ENCODE data around the gene GPATCH1. TPM values are rescaled to one million over a fixed set of nuclear protein-coding genes. Genes with fewer than 3 reads are reported as not detected.

GPATCH1 gene
- total and polyA plus RNA-seq, 9 of the 15 experiments (the other 6 are each of a cell fraction or from before 2014, with no cell fraction given): 3.7 to 9.7 (median 7.7) TPM

DNA sequence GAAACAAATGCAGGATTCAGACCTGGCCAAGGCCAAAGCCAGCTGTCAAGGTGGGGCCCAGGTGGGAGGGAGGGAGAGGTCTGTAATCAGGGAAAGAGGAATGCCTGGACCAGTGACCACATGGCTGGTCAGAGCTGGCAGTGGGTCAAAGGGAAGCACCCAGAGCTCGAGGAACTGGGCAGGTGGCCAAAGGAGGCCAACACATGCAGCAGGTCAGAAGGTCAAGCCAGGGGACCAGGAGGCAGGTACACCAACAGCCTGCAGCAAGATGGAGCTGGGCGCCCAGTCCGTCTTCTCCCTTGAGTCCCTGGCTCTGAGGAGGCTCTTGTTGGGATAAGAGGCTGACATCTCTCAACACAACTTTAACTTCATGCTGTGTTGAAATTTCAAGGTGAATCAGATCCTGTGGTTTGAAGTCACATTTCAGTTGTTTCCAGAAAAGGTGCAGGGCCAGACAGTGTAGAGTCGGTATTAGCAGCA, 17.1 kb downstream of the GPATCH1 start (continued):
- TF ChIP-seq, protein P1, sequence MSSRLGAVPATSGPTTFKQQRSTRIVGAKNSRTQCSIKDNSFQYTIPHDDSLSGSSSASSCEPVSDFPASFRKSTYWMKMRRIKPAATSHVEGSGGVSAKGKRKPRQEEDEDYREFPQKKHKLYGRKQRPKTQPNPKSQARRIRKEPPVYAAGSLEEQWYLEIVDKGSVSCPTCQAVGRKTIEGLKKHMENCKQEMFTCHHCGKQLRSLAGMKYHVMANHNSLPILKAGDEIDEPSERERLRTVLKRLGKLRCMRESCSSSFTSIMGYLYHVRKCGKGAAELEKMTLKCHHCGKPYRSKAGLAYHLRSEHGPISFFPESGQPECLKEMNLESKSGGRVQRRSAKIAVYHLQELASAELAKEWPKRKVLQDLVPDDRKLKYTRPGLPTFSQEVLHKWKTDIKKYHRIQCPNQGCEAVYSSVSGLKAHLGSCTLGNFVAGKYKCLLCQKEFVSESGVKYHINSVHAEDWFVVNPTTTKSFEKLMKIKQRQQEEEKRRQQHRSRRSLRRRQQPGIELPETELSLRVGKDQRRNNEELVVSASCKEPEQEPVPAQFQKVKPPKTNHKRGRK (tag; IDR thresholded peaks at IDR 0.05): no peak
- no peak for TF ChIP-seq FIP1L1 (IDR thresholded peaks at IDR 0.05; ENCODE audit: low read depth, low read length, poor library complexity, severe bottlenecking)
- TF ChIP-seq CBFB (CRISPR knock-in tag; IDR thresholded peaks at IDR 0.05): no peak
- no peak for TF ChIP-seq CBX3 (IDR thresholded peaks at IDR 0.05; ENCODE audit: borderline replicate concordance in 1 of 2, low read length in 2 of 2)
- no peak for TF ChIP-seq ZNF232 (CRISPR knock-in tag; IDR thresholded peaks at IDR 0.05)
- TF ChIP-seq HNRNPH1 (optimal IDR thresholded peaks at IDR 0.05; ENCODE audit: low read depth, low read length): no peak
- no peak for TF ChIP-seq ZNF766 (CRISPR knock-in tag; conservative IDR thresholded peaks at IDR 0.05)

GRCh38 chr19:33100894-33101644, 20.1 kb downstream of the GPATCH1 start:
- H3K4me3 ChIP-seq: no peak overlapping the region
- H3K9me3 ChIP-seq (replicated peaks; ENCODE audit: control insufficient read depth, insufficient read depth, low read depth, low read length): no peaks in the 10 kb centered on the region
- FAIRE-seq (peak; percentile 96), ATAC-seq (peak; percentile 99), DNase-seq (ENCODE audit: extremely low read depth in 1 of 4, low spot score in 3 of 4) (peak; percentile 75 to 83 (median 80))
- H3K27ac ChIP-seq (ENCODE audit: extremely low read depth, low read depth, low read length): peak overlapping the region; percentile 5; the same call in 1 of the 3 replicates
- in situ Hi-C loops (cut with MboI): no loop called here
- H3K27me3 ChIP-seq (ENCODE audit: control insufficient read depth in 2 of 2, insufficient read depth in 2 of 2, low read length in 2 of 2): no peaks in the 10 kb centered on the region
- intact Hi-C loops (cut with micrococcal nuclease): no loop called here
- H3K9me1 ChIP-seq (ENCODE audit: control insufficient read depth, insufficient read depth, low read length): no peaks in the 10 kb centered on the region
- BruUV-seq (replicated peaks): no TSS peak
- peaks cover 48% of the 10 kb centered on the region for H3K36me3 ChIP-seq (ENCODE audit: control insufficient read depth, insufficient read depth, low read length)
- H3K9ac ChIP-seq (ENCODE audit: insufficient read depth in 1 of 2, low read depth in 2 of 2, low read length in 2 of 2): no peak overlapping the region
- no peaks in the 10 kb centered on the region for H3K79me2 ChIP-seq (ENCODE audit: control insufficient read depth, insufficient read depth, low read length)
- 18% methylated on average over 10 of the region's 10 CpGs for WGBS (ENCODE audit: insufficient coverage, low coverage, missing lambda C conversion rate)
- H2AFZ ChIP-seq (ENCODE audit: low read depth, low read length): no peak overlapping the region
- ChIA-PET CTCF (ENCODE audit: low intra/inter-chr PET ratio) (no interaction called here), POLR2A (interaction anchor here (0.8 kb wide), 1 partner anchor 68 kb away, joined by 3 read pairs; no protein-coding TSS in a partner anchor)
- H3K4me1 ChIP-seq (replicated peaks in 1 of 2; ENCODE audit: control insufficient read depth in 2 of 2, insufficient read depth in 2 of 2, low read length in 2 of 2): peaks cover 8 to 10% of the 10 kb centered on the region in 2 experiments; a peak in 3 of 5 replicates
- no peak overlapping the region for H3K4me2 ChIP-seq (ENCODE audit: insufficient read depth, low read length)
- H4K20me1 ChIP-seq (replicated peaks; ENCODE audit: control insufficient read depth, insufficient read depth, low read length): peaks cover 4% of the 10 kb centered on the region; the same call in 1 of the 2 replicates
- TF ChIP-seq ZNF384 (IDR thresholded peaks at IDR 0.05; ENCODE audit: low read depth, low read length) (no peak), KDM5B (IDR thresholded peaks at IDR 0.05; ENCODE audit: insufficient replicate concordance, low read depth, low read length) (no peak), E2F5 (CRISPR knock-in tag; IDR thresholded peaks at IDR 0.05) (no peak), ZNF76 (CRISPR knock-in tag; IDR thresholded peaks at IDR 0.05; ENCODE audit: borderline replicate concordance) (no peak)
- TF ChIP-seq, protein P2, sequence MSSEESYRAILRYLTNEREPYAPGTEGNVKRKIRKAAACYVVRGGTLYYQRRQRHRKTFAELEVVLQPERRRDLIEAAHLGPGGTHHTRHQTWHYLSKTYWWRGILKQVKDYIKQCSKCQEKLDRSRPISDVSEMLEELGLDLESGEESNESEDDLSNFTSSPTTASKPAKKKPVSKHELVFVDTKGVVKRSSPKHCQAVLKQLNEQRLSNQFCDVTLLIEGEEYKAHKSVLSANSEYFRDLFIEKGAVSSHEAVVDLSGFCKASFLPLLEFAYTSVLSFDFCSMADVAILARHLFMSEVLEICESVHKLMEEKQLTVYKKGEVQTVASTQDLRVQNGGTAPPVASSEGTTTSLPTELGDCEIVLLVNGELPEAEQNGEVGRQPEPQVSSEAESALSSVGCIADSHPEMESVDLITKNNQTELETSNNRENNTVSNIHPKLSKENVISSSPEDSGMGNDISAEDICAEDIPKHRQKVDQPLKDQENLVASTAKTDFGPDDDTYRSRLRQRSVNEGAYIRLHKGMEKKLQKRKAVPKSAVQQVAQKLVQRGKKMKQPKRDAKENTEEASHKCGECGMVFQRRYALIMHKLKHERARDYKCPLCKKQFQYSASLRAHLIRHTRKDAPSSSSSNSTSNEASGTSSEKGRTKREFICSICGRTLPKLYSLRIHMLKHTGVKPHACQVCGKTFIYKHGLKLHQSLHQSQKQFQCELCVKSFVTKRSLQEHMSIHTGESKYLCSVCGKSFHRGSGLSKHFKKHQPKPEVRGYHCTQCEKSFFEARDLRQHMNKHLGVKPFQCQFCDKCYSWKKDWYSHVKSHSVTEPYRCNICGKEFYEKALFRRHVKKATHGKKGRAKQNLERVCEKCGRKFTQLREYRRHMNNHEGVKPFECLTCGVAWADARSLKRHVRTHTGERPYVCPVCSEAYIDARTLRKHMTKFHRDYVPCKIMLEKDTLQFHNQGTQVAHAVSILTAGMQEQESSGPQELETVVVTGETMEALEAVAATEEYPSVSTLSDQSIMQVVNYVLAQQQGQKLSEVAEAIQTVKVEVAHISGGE (CRISPR knock-in tag; IDR thresholded peaks at IDR 0.05): 0 out of 6 replicates have a peak, but pooled peaks of 1 of the 3 experiments have one; percentile 27

Data from K562 (cell line).